C4-2B (cell line): ENCODE measurements around the gene HYAL1.

Source experiments
- ZFX ChIP-seq: fragments of 450-650 bp; IDR thresholded peaks from 2 replicates; pipeline ENCODE4 v1.6.1; 2017
- TF ChIP-seq, protein P1 (sequence below): fragments of 450-650 bp; conservative IDR thresholded peaks from 2 replicates; pipeline ENCODE4 v1.5.1; 2017; ENCODE audit warnings: mild to moderate bottlenecking

DNA sequence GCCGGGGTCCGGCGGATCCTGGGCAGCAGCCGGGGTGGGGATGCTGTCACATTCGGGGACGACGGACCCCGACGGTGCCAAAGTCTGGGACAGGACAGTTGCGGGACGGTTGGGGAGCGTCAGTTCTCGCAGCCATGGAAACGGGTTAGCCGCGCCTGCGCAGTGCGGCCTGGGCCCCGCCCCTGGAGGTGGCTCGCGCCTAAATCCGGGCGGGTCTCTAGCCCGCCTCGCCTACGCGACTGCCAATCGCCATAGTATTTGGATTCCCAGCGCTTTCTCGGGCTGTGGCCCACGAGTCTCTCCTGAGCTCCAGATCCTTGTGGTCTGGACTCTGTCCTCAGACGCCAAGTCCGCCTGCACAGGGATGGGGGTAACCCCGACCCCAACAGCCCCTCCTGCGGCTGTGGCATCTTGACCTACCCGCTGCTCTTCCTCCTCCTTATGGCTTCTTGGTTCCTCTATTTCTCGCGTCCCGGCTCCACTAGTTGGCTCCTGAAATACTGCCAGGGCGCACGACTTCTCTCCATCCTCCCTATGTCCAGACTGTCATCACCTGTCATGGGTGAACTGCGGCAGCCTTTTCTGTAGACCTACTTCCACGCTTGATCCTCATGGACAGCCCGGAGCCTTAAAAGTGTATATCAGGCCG is 42.3 kb upstream of the HYAL1 start, which contains the start of gene ZMYND10:
- TF ChIP-seq, protein P1, sequence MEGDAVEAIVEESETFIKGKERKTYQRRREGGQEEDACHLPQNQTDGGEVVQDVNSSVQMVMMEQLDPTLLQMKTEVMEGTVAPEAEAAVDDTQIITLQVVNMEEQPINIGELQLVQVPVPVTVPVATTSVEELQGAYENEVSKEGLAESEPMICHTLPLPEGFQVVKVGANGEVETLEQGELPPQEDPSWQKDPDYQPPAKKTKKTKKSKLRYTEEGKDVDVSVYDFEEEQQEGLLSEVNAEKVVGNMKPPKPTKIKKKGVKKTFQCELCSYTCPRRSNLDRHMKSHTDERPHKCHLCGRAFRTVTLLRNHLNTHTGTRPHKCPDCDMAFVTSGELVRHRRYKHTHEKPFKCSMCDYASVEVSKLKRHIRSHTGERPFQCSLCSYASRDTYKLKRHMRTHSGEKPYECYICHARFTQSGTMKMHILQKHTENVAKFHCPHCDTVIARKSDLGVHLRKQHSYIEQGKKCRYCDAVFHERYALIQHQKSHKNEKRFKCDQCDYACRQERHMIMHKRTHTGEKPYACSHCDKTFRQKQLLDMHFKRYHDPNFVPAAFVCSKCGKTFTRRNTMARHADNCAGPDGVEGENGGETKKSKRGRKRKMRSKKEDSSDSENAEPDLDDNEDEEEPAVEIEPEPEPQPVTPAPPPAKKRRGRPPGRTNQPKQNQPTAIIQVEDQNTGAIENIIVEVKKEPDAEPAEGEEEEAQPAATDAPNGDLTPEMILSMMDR, result no peak
- no peak for TF ChIP-seq ZFX
